Stimulated activated naive CD4-positive, alpha-beta T cell treated with Interleukin-2 at 50 U/mL for 16 hours (primary cell): ENCODE results near the gene STK10.
"Not testable (repeated sequence)": the region's sequence is repeated elsewhere in the genome, so short reads cannot be mapped to it uniquely, and the experiment has no call there.

Source experiments
- DNase-seq: peaks from one replicate; lab custom pipeline; 2025; lab: John Stamatoyannopoulos, UW

STK10 gene

DNA sequence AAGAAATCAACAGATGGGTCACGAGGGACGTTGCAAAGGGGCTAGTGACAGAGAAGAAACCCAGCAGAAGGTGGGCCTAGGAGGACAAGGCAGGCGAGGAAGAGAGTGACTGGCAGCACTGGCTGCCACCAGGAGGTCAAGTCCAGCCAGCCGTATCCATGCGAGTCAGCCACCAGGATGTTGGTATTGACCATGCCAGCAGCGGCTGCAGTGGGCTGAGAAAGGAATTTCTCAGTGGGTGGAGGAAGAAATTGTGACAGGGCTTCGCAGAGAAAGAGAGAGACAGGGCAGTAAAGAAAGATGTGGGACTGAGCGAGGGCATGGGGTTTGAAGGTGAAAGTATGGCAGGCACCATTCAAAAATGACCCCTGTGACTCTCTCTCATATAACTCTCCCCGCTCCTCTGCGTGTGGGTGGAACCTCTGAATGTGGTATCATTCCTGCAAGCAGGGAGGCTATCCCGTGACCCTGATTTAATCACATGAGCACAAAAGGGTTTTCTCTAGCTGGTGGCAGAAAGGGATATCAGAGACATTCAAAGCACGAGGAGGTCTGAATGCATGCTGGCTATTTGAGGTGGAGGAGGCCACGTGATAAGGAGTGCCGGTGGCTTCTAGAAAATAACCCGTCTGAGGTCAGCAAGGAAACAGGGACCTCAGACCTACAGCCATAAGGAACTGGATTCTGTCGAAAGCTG lies 136.2 kb downstream of the STK10 start:
- DNase-seq = no peak

DNA sequence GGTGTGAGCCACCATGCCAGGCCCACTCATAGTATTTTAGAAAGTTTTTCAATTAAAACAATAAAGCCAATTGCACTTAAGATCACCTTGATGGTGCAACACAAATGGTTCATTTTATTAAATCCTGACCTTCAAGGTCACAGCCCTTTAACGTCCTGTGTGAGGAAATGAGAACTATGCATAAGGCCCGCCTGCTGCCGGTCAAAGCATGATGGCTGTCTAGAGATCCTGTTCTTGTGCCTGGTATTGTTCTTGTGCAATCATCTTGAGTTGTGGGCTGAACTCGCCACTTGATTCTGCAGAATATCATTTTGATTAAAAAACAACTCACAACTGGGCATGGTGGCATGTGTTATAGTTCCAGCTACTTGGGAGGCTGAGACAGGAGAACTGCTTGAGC lies 137.9 kb downstream of the STK10 start:
- DNase-seq = no peak

DNA sequence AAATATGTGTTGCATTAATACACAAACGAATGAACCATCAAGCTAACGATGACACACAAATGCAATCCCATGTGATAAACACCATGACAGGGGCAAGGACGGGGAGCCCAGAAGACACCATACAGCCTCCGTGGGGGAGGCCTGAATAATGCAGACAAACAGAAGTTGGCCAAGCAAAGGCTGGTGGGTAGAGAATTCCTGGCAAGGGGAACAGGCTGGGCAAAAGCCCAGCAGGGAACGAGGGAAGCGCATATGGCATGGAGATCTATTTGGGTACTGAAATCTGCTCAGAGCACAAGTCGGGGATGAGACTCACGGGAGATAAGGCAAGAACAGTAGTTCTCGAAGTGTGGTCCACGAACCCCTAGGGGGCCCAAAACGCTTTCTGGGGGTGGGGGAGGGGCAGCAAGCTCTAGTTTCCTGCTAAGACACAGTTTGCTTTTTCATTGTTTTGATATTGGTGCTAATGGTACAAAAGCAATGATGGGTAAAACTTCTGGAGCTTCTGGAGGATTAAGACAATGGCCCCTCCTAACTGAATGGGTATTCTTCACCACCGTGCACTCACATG lies 138.7 kb downstream of the STK10 start:
- DNase-seq = no peak

DNA sequence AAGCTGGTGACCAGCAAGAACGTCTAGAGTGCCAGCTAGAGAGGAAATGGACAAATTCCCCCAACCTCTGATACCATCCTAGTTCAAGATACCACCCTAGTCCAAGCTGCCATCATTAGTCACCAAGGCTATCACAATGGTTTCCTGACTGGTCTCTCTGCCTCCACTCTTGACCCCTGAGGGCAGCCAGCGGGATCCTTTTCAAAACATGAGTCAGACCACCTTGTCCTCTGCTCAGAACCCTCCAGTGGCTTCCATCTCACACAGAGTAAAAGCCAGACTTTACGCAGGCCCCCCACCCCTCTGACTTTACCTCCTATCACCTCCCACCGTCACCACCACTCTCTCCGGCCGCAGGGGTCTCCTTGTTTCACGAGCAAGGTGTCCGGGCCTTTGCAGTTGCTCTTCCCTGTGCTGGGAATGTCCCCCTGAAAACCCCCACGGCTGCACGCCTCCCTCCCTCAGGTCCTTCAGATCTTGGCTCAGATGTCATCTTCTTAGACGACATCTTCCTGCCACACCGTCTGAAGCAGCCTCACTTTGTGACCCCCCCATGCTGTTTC lies 139.4 kb downstream of the STK10 start:
- DNase-seq = no peak

DNA sequence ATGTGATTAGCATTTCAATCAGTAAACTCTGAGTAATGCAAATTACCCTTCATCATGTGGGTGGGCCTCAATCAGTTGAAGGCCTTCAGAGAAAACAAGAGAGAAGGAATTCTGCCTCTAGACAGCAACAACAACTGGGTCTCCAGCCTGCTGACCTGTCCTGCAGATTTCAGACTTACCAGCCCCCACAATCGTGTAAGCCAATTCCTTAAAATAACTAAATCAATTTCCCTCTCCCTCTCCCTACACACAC lies 139.9 kb downstream of the STK10 start:
- DNase-seq = no peak

DNA sequence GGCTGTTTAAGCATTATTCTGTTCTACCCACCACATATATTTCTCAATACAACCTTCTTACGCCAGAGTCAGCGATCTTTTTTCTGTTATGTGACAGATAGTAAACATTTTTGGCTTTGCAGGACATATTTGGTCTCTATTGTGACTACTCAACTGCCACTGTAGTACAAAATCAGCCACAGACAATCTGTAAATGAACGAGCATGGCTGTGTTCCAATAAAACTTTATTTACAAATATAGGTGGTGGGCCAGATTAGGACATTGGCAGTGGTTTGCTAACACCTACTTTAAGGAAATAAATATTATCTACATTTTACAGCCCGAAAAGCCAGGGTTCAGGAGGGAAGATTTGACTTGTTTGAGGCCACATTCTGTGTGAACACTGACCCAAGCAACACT lies 141.4 kb downstream of the STK10 start:
- no peak for DNase-seq

DNA sequence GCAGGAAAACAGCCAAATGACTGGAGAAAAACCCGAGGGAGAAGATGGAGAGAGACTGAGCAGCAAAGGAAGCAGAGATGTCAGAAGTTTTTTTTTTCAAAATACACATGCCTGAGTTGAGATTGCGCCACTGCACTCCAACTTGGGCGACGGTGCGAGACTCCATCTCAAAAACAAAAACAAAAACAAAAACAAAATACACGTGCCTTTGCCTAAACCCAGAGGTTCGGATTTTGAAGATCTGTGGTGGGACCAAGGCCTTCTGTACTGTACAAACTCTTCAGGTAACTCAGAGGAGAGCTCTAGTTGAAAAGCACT lies 142.8 kb downstream of the STK10 start:
- no peak for DNase-seq

DNA sequence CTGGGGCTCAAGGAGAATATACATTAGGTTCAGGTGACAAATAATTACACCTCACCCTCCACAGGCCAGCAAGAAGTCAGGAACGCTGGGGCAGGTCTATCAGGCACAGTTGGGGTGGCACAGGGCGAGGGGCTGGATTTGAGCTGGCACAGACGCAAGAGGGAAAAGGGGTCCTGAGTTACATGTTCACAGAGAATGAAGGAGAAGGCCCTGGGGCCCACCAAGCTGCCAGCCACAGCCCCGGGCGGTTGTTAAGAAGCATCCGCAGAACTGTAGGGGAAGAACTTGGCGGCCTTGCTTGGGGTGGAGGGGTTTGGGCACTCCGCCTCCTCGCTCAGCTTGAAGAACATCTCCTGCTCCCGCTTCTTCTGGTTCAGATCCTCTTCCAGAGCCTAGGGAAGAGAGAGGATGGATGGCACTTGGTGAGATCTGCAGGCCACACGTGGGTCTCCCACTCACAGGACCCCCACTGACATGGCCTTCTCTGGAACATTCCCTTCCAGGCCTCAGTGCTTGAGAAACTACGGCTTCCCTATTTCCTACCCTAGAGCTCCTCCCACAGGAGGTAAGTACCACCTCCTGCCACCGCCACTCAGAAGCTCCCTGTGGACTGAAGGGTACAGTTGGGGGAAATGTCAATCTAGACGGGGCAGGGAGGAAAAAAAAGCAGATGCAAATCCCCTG lies 143.3 kb downstream of the STK10 start:
- no peak for DNase-seq

DNA sequence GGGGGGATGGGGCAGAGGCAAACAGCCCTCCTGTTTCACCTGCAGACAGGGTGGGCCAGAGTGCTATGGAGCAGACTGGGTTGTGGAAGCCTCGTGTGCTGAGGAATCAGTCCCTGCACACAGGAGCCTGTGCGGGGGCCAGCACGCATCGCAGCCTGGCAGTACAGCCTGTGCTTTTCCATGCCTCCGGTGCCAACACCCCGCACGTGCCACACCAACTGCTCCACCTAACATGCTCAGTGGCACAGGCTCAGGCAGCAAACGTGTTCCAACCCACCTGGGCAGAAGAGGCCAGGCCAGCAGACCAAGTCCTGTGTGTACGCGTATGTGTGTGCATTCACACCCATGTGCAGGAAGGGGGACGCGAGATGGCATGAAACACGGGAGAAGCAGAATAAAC lies 144.2 kb downstream of the STK10 start:
- no peak for DNase-seq

DNA sequence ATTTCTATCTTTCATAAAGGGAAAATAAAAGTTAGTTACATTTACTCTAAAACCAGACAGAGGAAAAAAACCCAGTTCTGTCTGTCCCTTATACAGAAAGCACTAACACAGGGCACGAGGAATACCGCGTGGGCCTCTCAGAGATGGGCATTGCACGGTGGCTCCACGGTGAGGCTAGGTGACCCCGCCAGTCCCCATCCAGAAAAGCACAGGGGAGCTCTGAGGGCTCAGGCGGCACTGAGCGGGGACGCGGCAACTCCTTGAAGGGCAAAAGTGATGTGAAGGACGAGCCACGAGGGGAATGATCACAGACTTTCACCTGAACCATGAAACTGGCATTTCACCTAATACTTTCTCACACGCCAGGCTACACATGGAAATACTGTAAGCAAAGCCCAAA lies 145.8 kb downstream of the STK10 start:
- DNase-seq = no peak

DNA sequence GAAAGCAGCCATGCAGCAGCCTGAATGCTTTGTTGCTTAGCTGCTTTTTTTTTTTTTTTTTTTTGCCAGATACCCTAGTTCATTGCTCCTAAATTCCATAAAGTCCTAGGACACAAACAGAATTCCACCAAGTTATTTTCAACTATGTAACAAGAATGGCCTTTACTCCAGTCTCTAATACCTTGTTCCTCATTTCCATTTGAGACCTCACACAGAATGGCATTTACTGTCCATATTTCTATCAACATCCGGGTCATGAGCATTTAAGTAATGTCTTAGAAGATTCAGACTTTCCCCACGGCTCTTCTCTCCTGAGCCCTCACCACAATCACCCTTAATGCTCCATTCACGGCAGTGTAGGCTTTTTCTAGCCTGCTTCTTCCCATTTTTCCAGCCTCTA lies 149.9 kb downstream of the STK10 start:
- DNase-seq = no peak

DNA sequence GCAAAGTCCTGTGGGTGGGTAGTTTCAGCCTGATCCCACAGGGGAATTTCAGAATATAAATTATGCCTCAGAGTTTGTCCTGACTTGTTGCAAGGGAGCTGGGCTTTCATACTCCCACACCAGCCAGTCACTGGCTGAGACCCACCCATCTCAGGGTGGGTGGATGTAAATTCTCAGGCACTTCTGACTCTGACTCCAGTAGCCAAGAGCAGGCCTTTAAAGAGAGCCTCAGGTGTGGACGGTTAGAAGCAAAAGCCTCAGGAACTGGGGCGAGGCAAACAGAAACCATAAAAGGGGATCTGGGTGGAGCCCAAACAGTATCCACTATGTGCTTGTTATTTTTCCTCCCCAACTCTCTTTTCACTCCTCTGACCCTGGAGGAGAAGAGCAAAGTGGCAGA lies 153.0 kb downstream of the STK10 start:
- no peak for DNase-seq

DNA sequence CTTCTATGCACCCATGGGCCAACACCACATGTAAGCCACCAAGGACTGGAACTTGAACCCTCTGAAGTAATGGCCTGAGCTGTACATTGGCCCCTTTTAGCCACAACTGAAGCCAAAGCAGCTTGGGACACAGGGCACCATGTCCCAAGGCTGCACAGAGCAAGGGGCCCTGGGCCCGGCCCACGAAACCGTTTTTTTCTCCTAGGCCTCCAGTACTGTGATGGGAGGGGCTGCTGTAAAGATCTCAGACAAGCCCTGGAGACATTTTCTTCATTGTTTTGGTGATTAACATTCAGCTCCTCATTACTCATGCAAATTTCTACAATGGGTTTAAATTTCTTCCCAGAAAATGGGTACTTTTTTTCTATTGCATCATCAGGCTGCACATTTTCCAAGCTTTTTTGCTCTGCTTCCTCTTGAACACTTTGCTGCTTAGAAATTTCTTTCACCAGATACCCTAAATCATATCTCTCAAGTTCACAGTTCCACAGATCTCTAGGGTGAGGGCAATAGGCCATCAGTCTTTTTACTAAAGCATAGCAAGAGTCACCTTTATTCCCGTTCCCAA lies 156.0 kb downstream of the STK10 start:
- no peak for DNase-seq

DNA sequence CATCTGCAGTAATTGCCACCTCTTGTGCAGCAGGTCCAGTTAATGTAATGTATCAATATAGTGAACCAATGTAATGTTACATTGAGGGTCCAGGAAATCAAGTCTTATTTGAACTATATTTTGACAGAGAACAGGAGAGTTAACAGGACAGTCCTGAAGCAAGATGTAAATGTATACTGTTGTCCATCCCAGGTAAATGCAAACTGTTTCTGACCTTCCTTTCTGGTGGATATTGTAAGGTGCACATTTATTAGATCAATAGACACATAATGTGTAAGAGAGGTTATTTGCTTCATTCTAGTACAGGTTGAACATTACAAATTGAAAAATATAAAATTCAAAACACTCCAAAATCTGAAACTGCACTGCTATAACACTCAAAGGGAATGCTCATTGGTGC lies 158.1 kb downstream of the STK10 start:
- DNase-seq = no peak

DNA sequence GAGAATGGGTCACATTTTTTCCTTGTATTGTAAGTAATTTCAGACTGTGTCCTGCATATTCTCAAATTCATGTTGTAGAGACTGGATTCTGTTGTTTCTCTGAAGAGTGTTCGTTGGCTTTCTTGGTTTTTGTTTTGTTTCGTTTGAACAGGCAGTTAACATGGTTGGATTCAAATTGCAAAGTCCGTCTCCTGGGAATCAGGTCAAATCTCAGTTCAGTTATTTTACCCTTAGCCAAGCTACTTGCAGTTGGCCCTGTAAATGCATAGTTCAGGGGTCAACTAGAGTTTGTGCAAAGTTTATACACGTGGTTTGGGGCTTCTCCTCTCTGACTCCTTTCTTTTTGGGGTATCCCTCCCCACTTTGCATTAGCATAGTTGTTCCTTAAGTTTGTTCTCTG lies 159.9 kb downstream of the STK10 start:
- DNase-seq = no peak

DNA sequence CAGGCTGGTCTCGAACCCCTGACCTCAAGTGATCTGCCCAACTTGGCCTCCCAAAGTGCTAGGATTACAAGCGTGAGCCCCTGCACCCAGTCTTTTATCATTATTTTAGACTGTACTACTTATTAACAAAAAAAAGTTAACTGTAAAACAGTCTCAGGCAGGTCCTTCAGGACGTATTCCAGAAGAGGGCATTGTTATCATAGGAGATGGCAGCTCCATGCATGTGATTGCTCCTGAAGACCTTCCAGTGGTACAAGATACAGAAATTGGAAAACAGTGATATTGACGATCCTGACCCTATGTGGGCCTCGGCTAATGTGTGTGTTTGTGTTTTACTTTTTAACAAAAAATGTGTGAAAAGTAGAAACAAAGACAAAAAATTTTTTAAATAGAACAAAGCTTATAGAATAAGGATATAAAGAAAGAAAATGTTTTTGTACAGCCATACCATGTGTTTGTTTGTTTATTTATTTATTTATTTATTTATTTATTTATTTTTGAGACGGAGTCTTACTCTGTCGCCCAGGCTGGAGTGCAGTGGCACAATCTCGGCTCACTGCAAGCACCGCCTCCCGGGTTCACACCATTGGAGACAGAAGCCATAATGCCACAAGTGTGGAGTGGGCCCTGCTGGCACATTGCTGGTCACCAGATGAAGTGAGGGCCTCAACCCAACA lies 167.8 kb downstream of the STK10 start:
- DNase-seq = not testable (repeated sequence)

DNA sequence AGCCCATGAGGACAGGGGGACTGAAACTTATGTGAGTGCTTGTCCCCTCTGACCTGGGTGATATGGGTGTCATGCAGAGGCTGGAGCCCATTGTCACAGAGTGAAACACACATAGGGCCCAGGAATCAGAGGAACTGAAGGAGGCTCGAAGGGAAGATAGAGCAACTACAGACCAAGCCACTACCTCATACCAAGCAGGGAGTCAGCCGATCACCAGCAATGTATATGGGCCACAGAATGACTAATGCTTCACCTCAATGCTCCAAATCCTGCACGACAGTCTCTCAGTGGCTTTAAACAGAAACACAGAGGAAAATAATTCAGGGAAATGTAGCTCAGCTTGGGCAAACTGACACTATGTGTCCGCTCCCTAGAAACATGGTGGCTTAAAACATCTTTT lies 172.7 kb downstream of the STK10 start:
- DNase-seq = no peak

DNA sequence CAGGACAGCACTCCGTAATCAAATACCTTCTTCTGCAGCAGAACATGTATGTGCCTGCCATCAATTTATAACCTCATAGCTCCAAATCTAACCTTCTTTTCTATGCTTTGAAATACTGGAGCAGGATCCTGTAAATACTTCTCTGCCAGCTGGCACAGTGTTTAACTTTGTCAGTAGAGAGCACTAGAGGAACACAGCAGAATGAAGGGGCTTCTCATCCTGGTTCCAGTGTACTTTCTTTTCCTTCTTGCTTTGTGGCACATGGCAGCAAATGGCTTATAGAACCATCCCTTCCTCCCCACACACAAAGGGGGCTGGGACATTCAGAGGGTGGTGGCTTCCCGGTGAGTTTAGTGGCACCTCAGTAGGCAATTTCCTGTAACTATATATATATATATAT lies 177.7 kb downstream of the STK10 start:
- DNase-seq = no peak

DNA sequence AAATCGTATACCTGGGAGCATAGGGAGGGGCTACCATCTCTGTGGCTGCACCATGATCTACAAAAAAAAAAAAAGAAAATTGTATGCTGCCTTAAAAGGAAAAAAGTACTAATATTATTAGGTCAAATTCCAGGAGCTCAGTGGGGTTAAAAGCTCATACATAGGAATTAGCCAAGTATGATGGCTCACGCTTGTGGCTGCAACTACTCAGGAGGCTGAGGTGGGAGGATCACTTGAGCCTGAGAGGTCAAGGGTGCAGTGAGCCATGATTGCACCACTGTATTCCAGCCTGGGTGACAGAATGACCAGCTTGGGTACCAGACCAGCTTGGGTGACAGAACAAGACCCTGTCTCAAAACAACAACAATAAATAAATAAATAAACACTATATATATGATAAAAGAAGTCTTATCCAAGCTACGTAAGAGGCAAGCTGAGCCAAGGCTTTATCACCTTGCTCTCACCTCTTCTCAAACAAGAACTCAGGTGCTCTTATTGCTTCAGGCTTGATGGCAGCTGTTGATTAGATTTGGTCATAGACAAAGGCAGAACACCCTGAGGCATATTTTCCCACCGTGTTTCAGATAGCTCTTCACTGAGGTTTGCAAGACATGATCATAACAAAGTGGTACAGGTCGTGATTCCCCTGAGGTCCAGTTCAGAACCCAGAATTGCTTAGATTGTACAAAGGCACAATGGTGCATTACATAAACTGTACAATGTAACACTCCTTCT lies 178.3 kb downstream of the STK10 start:
- no peak for DNase-seq

DNA sequence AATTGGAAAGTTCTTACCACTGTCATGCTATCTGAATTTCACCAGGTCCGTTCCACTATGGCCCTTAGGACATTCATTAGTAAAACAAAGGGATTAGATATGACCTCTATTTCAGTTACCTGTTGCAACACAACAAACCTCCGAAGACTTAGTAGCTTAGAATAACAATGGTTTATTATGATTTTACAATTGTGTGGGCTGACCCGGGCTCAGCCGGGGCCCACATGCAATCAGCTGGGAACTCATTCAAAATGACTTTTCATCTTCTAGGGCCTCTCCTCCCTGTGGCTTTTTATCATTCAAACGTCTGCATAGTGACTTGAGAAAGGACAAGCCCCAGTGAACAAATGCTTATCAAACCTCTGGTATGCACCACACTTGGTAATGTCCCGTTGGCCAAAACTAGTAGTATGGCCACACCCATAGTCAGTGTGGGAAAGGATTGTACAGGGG lies 179.3 kb downstream of the STK10 start:
- DNase-seq = no peak

DNA sequence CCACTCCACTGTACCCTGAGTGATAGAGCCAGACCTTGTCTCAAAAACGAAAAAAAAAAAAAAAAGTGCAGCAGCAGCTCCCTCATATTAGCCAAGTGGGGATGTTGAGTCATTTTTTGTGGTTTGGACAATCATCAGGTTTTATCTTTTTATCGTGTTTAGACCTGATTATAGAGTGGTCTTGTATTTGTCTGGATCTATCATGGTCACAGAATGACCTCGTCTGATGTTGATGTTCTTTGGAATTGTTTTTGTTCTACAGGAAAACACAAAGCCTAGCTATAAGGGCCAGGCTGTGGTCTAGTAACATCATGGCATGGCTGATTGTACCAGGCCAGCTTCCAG lies 179.9 kb downstream of the STK10 start:
- no peak for DNase-seq
